Measurements from ENCODE around the gene HEXD. TPM values are rescaled to one million over a fixed set of nuclear protein-coding genes. Genes with fewer than 3 reads are reported as not detected.

Gene HEXD
- total RNA-seq, 1 donor from 2014 or later = 49.7 TPM

GRCh38 chr17:82444941-82445521 lies 26.9 kb downstream of the HEXD start:
- H3K4me1 Mint-ChIP-seq (ENCODE audit: unreplicated experiment) = peaks cover 4% of the 10 kb centered on the region
- H3K27me3 Mint-ChIP-seq = no peaks in the 10 kb centered on the region
- no peak overlapping the region for H3K4me3 Mint-ChIP-seq
- DNase-seq (ENCODE audit: extremely low spot score, unreplicated experiment) = no peak
- no peak for TF ChIP-seq CTCF (conservative IDR thresholded peaks at IDR 0.05)
- H3K27ac Mint-ChIP-seq = no peak overlapping the region
- no peaks in the 10 kb centered on the region for H3K9me3 Mint-ChIP-seq
- no peaks in the 10 kb centered on the region for H3K36me3 Mint-ChIP-seq

GRCh38 chr17:82445542-82445941 lies 27.4 kb downstream of the HEXD start:
- no peak for TF ChIP-seq CTCF (conservative IDR thresholded peaks at IDR 0.05)
- Mint-ChIP-seq H3K27ac (no peak overlapping the region), H3K9me3 (no peaks in the 10 kb centered on the region), H3K4me3 (no peak overlapping the region), H3K36me3 (no peaks in the 10 kb centered on the region), H3K27me3 (no peaks in the 10 kb centered on the region), H3K4me1 (ENCODE audit: unreplicated experiment) (peaks cover 4% of the 10 kb centered on the region)
- no peak for DNase-seq (ENCODE audit: extremely low spot score, unreplicated experiment)

- Mint-ChIP-seq H3K36me3 (no peaks in the 10 kb centered on the region), H3K9me3 (no peaks in the 10 kb centered on the region), H3K4me3 (no peak overlapping the region), H3K27ac (no peak overlapping the region), H3K4me1 (ENCODE audit: unreplicated experiment) (peaks cover 8% of the 10 kb centered on the region), H3K27me3 (no peaks in the 10 kb centered on the region)
- DNase-seq (ENCODE audit: extremely low spot score, unreplicated experiment) = no peak
- no peak for TF ChIP-seq CTCF (conservative IDR thresholded peaks at IDR 0.05)
These were observed 28.0 kb downstream of the HEXD start for GRCh38 chr17:82446124-82446523.

GRCh38 chr17:82446649-82447048 lies 28.5 kb downstream of the HEXD start:
- H3K36me3 Mint-ChIP-seq = no peaks in the 10 kb centered on the region
- peaks cover 12% of the 10 kb centered on the region for H3K4me1 Mint-ChIP-seq (ENCODE audit: unreplicated experiment)
- H3K9me3 Mint-ChIP-seq = no peaks in the 10 kb centered on the region
- DNase-seq (ENCODE audit: extremely low spot score, unreplicated experiment) = no peak
- no peak for TF ChIP-seq CTCF (conservative IDR thresholded peaks at IDR 0.05)
- no peak overlapping the region for H3K27ac Mint-ChIP-seq
- no peaks in the 10 kb centered on the region for H3K27me3 Mint-ChIP-seq
- H3K4me3 Mint-ChIP-seq = no peak overlapping the region

GRCh38 chr17:82447876-82448275 lies 29.7 kb downstream of the HEXD start:
- H3K9me3 Mint-ChIP-seq = peaks cover 6% of the 10 kb centered on the region
- no peaks in the 10 kb centered on the region for H3K27me3 Mint-ChIP-seq
- H3K4me3 Mint-ChIP-seq = peak overlapping the region; percentile 69
- no peak overlapping the region for H3K27ac Mint-ChIP-seq
- no peak for TF ChIP-seq CTCF (conservative IDR thresholded peaks at IDR 0.05)
- H3K36me3 Mint-ChIP-seq = no peaks in the 10 kb centered on the region
- peaks cover 12% of the 10 kb centered on the region for H3K4me1 Mint-ChIP-seq (ENCODE audit: unreplicated experiment)
- no peak for DNase-seq (ENCODE audit: extremely low spot score, unreplicated experiment)
